IMR-90 (cell line): ENCODE data around the gene FGGY. TPM values are rescaled to one million over a fixed set of nuclear protein-coding genes. Genes with fewer than 3 reads are reported as not detected.

Source experiments
- ATAC-seq: fragments of 200-7000 bp; cut with Tn5 transposase; 2 replicates; pipeline ENCODE4 v1.9.1; 2020; ENCODE audit warnings: low read depth, mild to moderate bottlenecking, moderate library complexity
- BruUV-seq: library from RNA; stranded (reverse); fragments of 400-500 nt; replicated peaks from 2 replicates; lab custom pipeline; 2021; lab: Mats Ljungman, UMichigan
- CTCF ChIA-PET: fragments of 300-600 bp; formaldehyde crosslinking; extraction: SDS; loops from one replicate; lab custom pipeline; 2021; ENCODE audit warnings: antibody characterized with exemption; lab: Yijun Ruan, JAX
- POLR2A ChIA-PET: fragments of 300-600 bp; sonication (Branson Sonifier 250); formaldehyde crosslinking; loops from one replicate; lab custom pipeline; 2022; ENCODE audit warnings: antibody characterized with exemption; ENCODE audit not compliant: unreplicated experiment; lab: Charles Lee
- DNase-seq: peaks from one replicate; pipeline ENCODE4 v3.0.0; 2013
- H2AFZ ChIP-seq: replicated peaks from 2 replicates; pipeline ENCODE3; 2013; ENCODE audit warnings: low read length, mild to moderate bottlenecking; ENCODE audit not compliant: poor library complexity
- H2AK5ac ChIP-seq: 2 replicates; pipeline ENCODE4 v1.6.1; 2013; ENCODE audit warnings: low read depth, low read length, inconsistent platforms
- H2AK9ac ChIP-seq: replicated peaks from 2 replicates; pipeline ENCODE3; 2013; ENCODE audit warnings: mild to moderate bottlenecking, low read depth, low read length, moderate library complexity; ENCODE audit not compliant: poor library complexity
- H2BK120ac ChIP-seq: 2 replicates; pipeline ENCODE4 v1.6.1; 2013; ENCODE audit warnings: low read depth, low read length, inconsistent platforms
- H2BK15ac ChIP-seq: 3 replicates; pipeline ENCODE4 v1.6.1; 2013; ENCODE audit warnings: low read depth, low read length, inconsistent platforms
- H2BK20ac ChIP-seq: 2 replicates; pipeline ENCODE4 v1.6.1; 2013; ENCODE audit warnings: low read depth, mild to moderate bottlenecking, inconsistent platforms, low read length, moderate library complexity
- H2BK5ac ChIP-seq: 2 replicates; pipeline ENCODE4 v1.6.1; 2013; ENCODE audit warnings: mild to moderate bottlenecking, low read depth, low read length, inconsistent platforms; ENCODE audit not compliant: poor library complexity, severe bottlenecking
- H3K14ac ChIP-seq: replicated peaks from 2 replicates; pipeline ENCODE4 v1.6.1; 2013; ENCODE audit warnings: low read depth, low read length, inconsistent platforms
- H3K18ac ChIP-seq: 2 replicates; pipeline ENCODE4 v1.6.1; 2013; ENCODE audit warnings: low read depth, low read length, control low read depth
- H3K23ac ChIP-seq: 2 replicates; pipeline ENCODE4 v1.6.1; 2013; ENCODE audit warnings: low read depth, low read length, inconsistent platforms
- H3K27ac ChIP-seq: 2 replicates; pipeline ENCODE4 v1.5.1; 2013; ENCODE audit warnings: mild to moderate bottlenecking, control low read depth, low read length; ENCODE audit not compliant: insufficient read depth
- H3K27me3 ChIP-seq: 2 replicates; pipeline ENCODE4 v1.6.1; 2013; ENCODE audit warnings: low read length; ENCODE audit not compliant: control insufficient read depth, insufficient read depth
- H3K36me3 ChIP-seq: 2 replicates; pipeline ENCODE4 v1.6.1; 2013; ENCODE audit warnings: low read length, mixed read lengths; ENCODE audit not compliant: control insufficient read depth, insufficient read depth
- H3K4ac ChIP-seq: 2 replicates; pipeline ENCODE4 v1.6.1; 2013; ENCODE audit warnings: low read depth, low read length, inconsistent platforms
- H3K4me1 ChIP-seq: 2 replicates; pipeline ENCODE4 v1.6.1; 2013; ENCODE audit warnings: low read length, mixed read lengths; ENCODE audit not compliant: control insufficient read depth, insufficient read depth
- H3K4me2 ChIP-seq: 2 replicates; pipeline ENCODE4 v1.6.1; 2013; ENCODE audit warnings: low read depth, mild to moderate bottlenecking, control low read depth, low read length, moderate library complexity
- H3K4me3 ChIP-seq: 2 replicates; pipeline ENCODE4 v1.5.1; 2013; ENCODE audit warnings: low read depth, mild to moderate bottlenecking, control low read depth, low read length, moderate library complexity; ENCODE audit not compliant: insufficient read depth
- H3K56ac ChIP-seq: 2 replicates; pipeline ENCODE4 v1.6.1; 2013; ENCODE audit warnings: low read length, inconsistent platforms; ENCODE audit not compliant: insufficient read depth; ENCODE audit errors: extremely low read depth
- H3K79me1 ChIP-seq, 2 experiments: 2 replicates each; pipeline ENCODE4 v1.6.1; 2013; ENCODE audit warnings: low read length in 2 of 2, inconsistent platforms in 1 of 2, low read depth in 1 of 2
- H3K9ac ChIP-seq: 2 replicates; pipeline ENCODE4 v1.6.1; 2013; ENCODE audit warnings: low read depth, low read length, control low read depth
- H3K9me1 ChIP-seq: 2 replicates; pipeline ENCODE4 v1.6.1; 2013; ENCODE audit warnings: low read length, inconsistent platforms; ENCODE audit not compliant: insufficient read depth
- H3K9me3 ChIP-seq: 2 replicates; pipeline ENCODE4 v1.6.1; 2013; ENCODE audit warnings: low read length; ENCODE audit not compliant: control insufficient read depth, insufficient read depth
- H4K20me1 ChIP-seq: 2 replicates; pipeline ENCODE4 v1.6.1; 2013; ENCODE audit warnings: low read length, inconsistent platforms; ENCODE audit not compliant: insufficient read depth
- H4K5ac ChIP-seq: 2 replicates; pipeline ENCODE4 v1.6.1; 2013; ENCODE audit warnings: mild to moderate bottlenecking, low read depth, low read length, control low read depth
- H4K8ac ChIP-seq, 2 experiments: 2 replicates each; pipeline ENCODE4 v1.6.1; 2013; ENCODE audit warnings: low read depth in 2 of 2, low read length in 2 of 2, control low read depth in 1 of 2, inconsistent platforms in 1 of 2
- H4K91ac ChIP-seq: 2 replicates; pipeline ENCODE4 v1.6.1; 2013; ENCODE audit warnings: low read depth, low read length, inconsistent platforms; ENCODE audit not compliant: insufficient read depth
- BHLHE40 ChIP-seq: fragments of 150-350 bp; IDR thresholded peaks from 2 replicates; pipeline ENCODE4 v1.6.1; 2016; ENCODE audit warnings: mild to moderate bottlenecking, low read depth, low read length
- CEBPB ChIP-seq: IDR thresholded peaks from 2 replicates; pipeline ENCODE4 v1.6.1; 2012; ENCODE audit warnings: low read depth, low read length, improper control_type of control experiment
- CHD1 ChIP-seq: IDR thresholded peaks from 2 replicates; pipeline ENCODE4 v1.6.1; 2012; ENCODE audit warnings: low read depth, low read length, improper control_type of control experiment
- FOS ChIP-seq: fragments of 150-350 bp; IDR thresholded peaks from 2 replicates; pipeline ENCODE4 v1.6.1; 2016; ENCODE audit warnings: low read depth, low read length
- MAFK ChIP-seq: IDR thresholded peaks from 2 replicates; pipeline ENCODE4 v1.6.1; 2012; ENCODE audit warnings: low read depth, low read length, improper control_type of control experiment
- MAZ ChIP-seq: IDR thresholded peaks from 2 replicates; pipeline ENCODE4 v1.6.1; 2012; ENCODE audit warnings: low read depth, mild to moderate bottlenecking, low read length, improper control_type of control experiment, moderate library complexity, borderline replicate concordance
- MXI1 ChIP-seq: IDR thresholded peaks from 2 replicates; pipeline ENCODE4 v1.6.1; 2012; ENCODE audit warnings: low read depth, mild to moderate bottlenecking, low read length, moderate library complexity, borderline replicate concordance
- NFE2L2 ChIP-seq: fragments of 150-350 bp; IDR thresholded peaks from 2 replicates; pipeline ENCODE4 v1.6.1; 2016; ENCODE audit warnings: low read depth, mild to moderate bottlenecking, low read length
- POLR2A ChIP-seq: IDR thresholded peaks from 2 replicates; pipeline ENCODE4 v1.6.1; 2012; ENCODE audit warnings: mild to moderate bottlenecking, low read depth, low read length
- RCOR1 ChIP-seq: IDR thresholded peaks from 2 replicates; pipeline ENCODE4 v1.6.1; 2012; ENCODE audit warnings: mild to moderate bottlenecking, low read length, improper control_type of control experiment; ENCODE audit not compliant: insufficient replicate concordance
- RFX5 ChIP-seq: IDR thresholded peaks from 2 replicates; pipeline ENCODE4 v1.8.0; 2012; ENCODE audit warnings: low read depth, mild to moderate bottlenecking, low read length, moderate library complexity
- WGBS, 2 experiments: methylation state at CpG; one replicate each; pipeline versions ENCODE4 v1.1.5 to v1.1.7; 2013; ENCODE audit warnings: missing lambda C conversion rate in 2 of 2; ENCODE audit not compliant: insufficient read length in 1 of 2; ENCODE audit errors: extremely low coverage in 2 of 2; 5-methylcytosine and 5-hydroxymethylcytosine counted together
- dilution Hi-C: fragments of 300-500 bp; cut with HindIII; formaldehyde crosslinking; loops from one replicate; pipeline ENCODE4 v1.14.3; 2018; ENCODE audit warnings: low sequenced_read_pairs; ENCODE audit not compliant: unreplicated experiment
- in situ Hi-C: fragments of 300-500 bp; cut with MboI; formaldehyde crosslinking; loops from 3 replicates; pipeline ENCODE4 v1.14.3; 2019; ENCODE audit warnings: low sequenced_read_pairs, inconsistent platforms, mixed read lengths
- intact Hi-C: fragments of 100-400 bp; cut with micrococcal nuclease; formaldehyde crosslinking; loops from 2 replicates; pipeline ENCODE4 v1.10.0; 2022
- polyA plus RNA-seq, 3 experiments: library from polyadenylated mRNA; depleted of rRNA; stranded (reverse); fragments of >200 nt; gene quantifications; 2 replicates each; pipeline ENCODE4 v1.2.3, GENCODE V29; 2012; ENCODE audit warnings: low replicate concordance in 1 of 3
- total RNA-seq: library from RNA; depleted of rRNA; stranded (reverse); fragments of >200 nt; gene quantifications from 2 replicates; pipeline ENCODE4 v1.2.3, GENCODE V29; 2012
- TF ChIP-seq, protein P1 (sequence below): fragments of 150-350 bp; IDR thresholded peaks from 2 replicates; pipeline ENCODE4 v1.6.1; 2017; ENCODE audit warnings: mild to moderate bottlenecking, antibody characterized with exemption, low read length, low read depth
- TF ChIP-seq, protein P2 (sequence below): fragments of 150-350 bp; IDR thresholded peaks from 2 replicates; pipeline ENCODE4 v1.6.1; 2016; ENCODE audit warnings: low read depth, mild to moderate bottlenecking, low read length, moderate library complexity, borderline replicate concordance
- TF ChIP-seq, protein P3 (sequence below): conservative IDR thresholded peaks from 2 replicates; pipeline ENCODE4 v1.5.1; 2012; ENCODE audit warnings: mild to moderate bottlenecking, low read depth, low read length, improper control_type of control experiment

FGGY gene
- total and polyA plus RNA-seq, 2 of the 4 experiments (the other 2 are of a cell fraction): 5.6 to 14.0 TPM

DNA sequence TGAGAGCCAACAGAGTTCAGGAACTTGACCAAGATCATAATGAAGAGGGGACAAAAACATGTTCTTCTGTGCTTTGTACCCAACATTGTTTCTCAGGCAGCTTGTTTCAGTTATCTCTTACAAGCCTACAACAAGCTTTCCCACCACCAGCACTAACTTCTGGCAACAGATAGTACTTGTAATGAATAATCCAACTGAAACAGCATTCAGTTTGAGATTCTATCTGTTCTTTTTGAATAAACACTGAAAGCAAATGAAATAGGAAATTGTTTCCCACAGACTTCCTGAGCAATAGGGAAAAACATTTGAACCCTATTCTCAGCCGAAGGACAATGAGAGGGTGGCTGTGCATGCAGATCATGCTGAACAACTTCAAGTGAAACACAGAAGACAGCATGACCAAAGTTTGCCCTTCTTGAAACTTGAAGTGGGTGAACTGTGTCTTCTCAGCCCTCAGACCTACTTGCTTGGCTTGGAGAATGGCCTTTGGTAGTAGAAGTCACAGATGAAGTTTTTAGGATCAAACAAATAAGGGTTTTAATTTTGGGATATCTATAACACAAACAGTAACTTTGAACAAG, 506.7 kb downstream of the FGGY start:
- H4K5ac ChIP-seq: no peak overlapping the region
- H3K23ac ChIP-seq: no peak overlapping the region
- H2BK120ac ChIP-seq: no peak overlapping the region
- no peaks in the 10 kb centered on the region for H4K20me1 ChIP-seq
- no TSS peak for BruUV-seq
- H3K27me3 ChIP-seq: peaks cover 2% of the 10 kb centered on the region
- no peak overlapping the region for H3K27ac ChIP-seq
- H3K14ac ChIP-seq: no peak overlapping the region
- H2BK20ac ChIP-seq: no peak overlapping the region
- in situ Hi-C loops (no loop called here), dilution Hi-C loops (no loop called here), intact Hi-C loops (no loop called here)
- no peaks in the 10 kb centered on the region for H3K9me3 ChIP-seq
- H3K79me1 ChIP-seq: no peaks in the 10 kb centered on the region
- no peak for DNase-seq
- TF ChIP-seq, protein P1, sequence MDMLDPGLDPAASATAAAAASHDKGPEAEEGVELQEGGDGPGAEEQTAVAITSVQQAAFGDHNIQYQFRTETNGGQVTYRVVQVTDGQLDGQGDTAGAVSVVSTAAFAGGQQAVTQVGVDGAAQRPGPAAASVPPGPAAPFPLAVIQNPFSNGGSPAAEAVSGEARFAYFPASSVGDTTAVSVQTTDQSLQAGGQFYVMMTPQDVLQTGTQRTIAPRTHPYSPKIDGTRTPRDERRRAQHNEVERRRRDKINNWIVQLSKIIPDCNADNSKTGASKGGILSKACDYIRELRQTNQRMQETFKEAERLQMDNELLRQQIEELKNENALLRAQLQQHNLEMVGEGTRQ: no peak
- TF ChIP-seq MXI1 (no peak), CHD1 (no peak), NFE2L2 (no peak), MAZ (no peak), POLR2A (no peak), RCOR1 (no peak), CEBPB (no peak), MAFK (no peak), FOS (no peak), RFX5 (no peak), BHLHE40 (no peak)
- TF ChIP-seq, protein P2, sequence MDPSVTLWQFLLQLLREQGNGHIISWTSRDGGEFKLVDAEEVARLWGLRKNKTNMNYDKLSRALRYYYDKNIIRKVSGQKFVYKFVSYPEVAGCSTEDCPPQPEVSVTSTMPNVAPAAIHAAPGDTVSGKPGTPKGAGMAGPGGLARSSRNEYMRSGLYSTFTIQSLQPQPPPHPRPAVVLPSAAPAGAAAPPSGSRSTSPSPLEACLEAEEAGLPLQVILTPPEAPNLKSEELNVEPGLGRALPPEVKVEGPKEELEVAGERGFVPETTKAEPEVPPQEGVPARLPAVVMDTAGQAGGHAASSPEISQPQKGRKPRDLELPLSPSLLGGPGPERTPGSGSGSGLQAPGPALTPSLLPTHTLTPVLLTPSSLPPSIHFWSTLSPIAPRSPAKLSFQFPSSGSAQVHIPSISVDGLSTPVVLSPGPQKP: no peak
- TF ChIP-seq, protein P3, sequence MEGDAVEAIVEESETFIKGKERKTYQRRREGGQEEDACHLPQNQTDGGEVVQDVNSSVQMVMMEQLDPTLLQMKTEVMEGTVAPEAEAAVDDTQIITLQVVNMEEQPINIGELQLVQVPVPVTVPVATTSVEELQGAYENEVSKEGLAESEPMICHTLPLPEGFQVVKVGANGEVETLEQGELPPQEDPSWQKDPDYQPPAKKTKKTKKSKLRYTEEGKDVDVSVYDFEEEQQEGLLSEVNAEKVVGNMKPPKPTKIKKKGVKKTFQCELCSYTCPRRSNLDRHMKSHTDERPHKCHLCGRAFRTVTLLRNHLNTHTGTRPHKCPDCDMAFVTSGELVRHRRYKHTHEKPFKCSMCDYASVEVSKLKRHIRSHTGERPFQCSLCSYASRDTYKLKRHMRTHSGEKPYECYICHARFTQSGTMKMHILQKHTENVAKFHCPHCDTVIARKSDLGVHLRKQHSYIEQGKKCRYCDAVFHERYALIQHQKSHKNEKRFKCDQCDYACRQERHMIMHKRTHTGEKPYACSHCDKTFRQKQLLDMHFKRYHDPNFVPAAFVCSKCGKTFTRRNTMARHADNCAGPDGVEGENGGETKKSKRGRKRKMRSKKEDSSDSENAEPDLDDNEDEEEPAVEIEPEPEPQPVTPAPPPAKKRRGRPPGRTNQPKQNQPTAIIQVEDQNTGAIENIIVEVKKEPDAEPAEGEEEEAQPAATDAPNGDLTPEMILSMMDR: no peak
- H2AK5ac ChIP-seq: no peak overlapping the region
- no peak overlapping the region for H4K91ac ChIP-seq
- ChIA-PET POLR2A (no interaction called here), CTCF (no interaction called here)
- no peaks in the 10 kb centered on the region for H3K9me1 ChIP-seq
- H3K4me1 ChIP-seq: no peaks in the 10 kb centered on the region
- no peak overlapping the region for H3K4me2 ChIP-seq
- no peak overlapping the region for H3K4ac ChIP-seq
- no peak for ATAC-seq
- no peak overlapping the region for H3K4me3 ChIP-seq
- no peaks in the 10 kb centered on the region for H3K36me3 ChIP-seq
- no peak overlapping the region for H3K56ac ChIP-seq
- no CpG with 5 or more reads among the region's 1 CpG for WGBS, 2 experiments
- no peak overlapping the region for H4K8ac ChIP-seq
- no peak overlapping the region for H2AFZ ChIP-seq
- H2BK5ac ChIP-seq: no peak overlapping the region
- H2AK9ac ChIP-seq: no peak overlapping the region
- no peak overlapping the region for H3K9ac ChIP-seq
- H2BK15ac ChIP-seq: no peak overlapping the region
- no peak overlapping the region for H3K18ac ChIP-seq
